Testis (tissue), 3 donors: ENCODE measurements around the gene PCDHGA6. TPM values are rescaled to one million over a fixed set of nuclear protein-coding genes. Genes with fewer than 3 reads are reported as not detected.
A peak's percentile ranks its signal among the peaks of the same experiment; 100 is the strongest.
"Not testable (repeated sequence)": the region's sequence is repeated elsewhere in the genome, so short reads cannot be mapped to it uniquely, and the experiment has no call there.

Experiments used
- DNase-seq: peaks from one replicate; pipeline ENCODE4 v3.0.0-alpha.2; 2019
- H3K27ac ChIP-seq, 2 donors: fragments of 200-600 bp; sonication (generic); one replicate each; pipeline ENCODE4 v1.5.1; 2019
- H3K27me3 ChIP-seq: fragments of 200-600 bp; sonication (generic); one replicate; pipeline ENCODE4 v1.5.1; 2019
- H3K36me3 ChIP-seq: fragments of 200-600 bp; sonication (generic); one replicate; pipeline ENCODE4 v1.5.1; 2017; ENCODE audit warnings: low read depth; ENCODE audit errors: missing control alignments
- H3K4me1 ChIP-seq: fragments of 200-600 bp; sonication (generic); one replicate; pipeline ENCODE4 v1.5.1; 2019
- H3K4me3 ChIP-seq, 2 donors: fragments of 200-600 bp; sonication (generic); one replicate each; pipeline ENCODE4 v1.5.1; 2017 to 2019
- H3K9me3 ChIP-seq: fragments of 200-600 bp; sonication (generic); one replicate; pipeline ENCODE4 v1.5.1; 2017
- POLR2A ChIP-seq: fragments of 450-650 bp; IDR thresholded peaks from one replicate; pipeline ENCODE4 v1.6.1; 2017; ENCODE audit warnings: antibody characterized with exemption, mild to moderate bottlenecking, moderate library complexity
- WGBS, 2 donors: methylation state at CpG; one replicate each; pipeline ENCODE4 v1.1.5; 2018; 5-methylcytosine and 5-hydroxymethylcytosine counted together
- intact Hi-C: fragments of 100-400 bp; cut with DNase I; formaldehyde crosslinking; loops from one replicate; pipeline ENCODE4 v1.15.1; 2023; ENCODE audit warnings: low total_unique reads
- polyA plus RNA-seq: library from polyadenylated mRNA; stranded (reverse); fragments of 350-450 nt; fragmentation: Illumina TruSeq; extraction: RNeasy Lipid Tissue Mini Kit (QIAGEN cat#74804); gene quantifications from one replicate; pipeline ENCODE4 v1.2.3, GENCODE V29; 2014; ENCODE audit warnings: low read depth, low replicate concordance; ENCODE audit not compliant: insufficient read depth
- total RNA-seq, 2 donors: library from RNA; depleted of rRNA; stranded (reverse); fragments of >200 nt; gene quantifications; one replicate each; pipeline ENCODE4 v1.2.3, GENCODE V29; 2016
- TF ChIP-seq, protein P1 (sequence below), 3 experiments: fragments of 450-650 bp in 2 of 3; fragments of 200-600 bp in 1 of 3; sonication (generic) in 1 of 3; IDR thresholded peaks; one replicate each; pipeline ENCODE4 v1.5.1; 2016 to 2019; ENCODE audit warnings: antibody characterized with exemption in 3 of 3, mild to moderate bottlenecking in 2 of 3, moderate library complexity in 1 of 3

The PCDHGA6 gene
- total and polyA plus RNA-seq, 3 donors from 2014 or later: 1.8 to 13.4 (median 9.7) TPM

DNA sequence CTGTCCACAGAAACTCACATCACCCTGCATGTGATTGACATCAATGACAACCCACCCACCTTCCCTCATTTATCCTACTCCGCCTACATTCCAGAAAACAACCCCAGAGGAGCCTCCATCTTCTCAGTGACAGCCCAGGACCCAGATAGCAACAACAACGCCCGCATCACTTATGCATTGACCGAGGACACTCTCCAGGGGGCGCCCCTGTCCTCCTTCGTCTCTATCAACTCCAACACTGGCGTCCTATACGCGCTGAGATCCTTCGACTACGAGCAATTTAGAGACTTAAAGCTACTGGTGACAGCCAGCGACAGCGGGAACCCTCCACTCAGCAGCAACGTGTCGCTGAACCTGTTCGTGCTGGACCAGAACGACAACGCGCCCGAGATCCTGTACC lies 28.4 kb upstream of the PCDHGA6 start:
- 31 to 35% methylated on average over 15 to 20 of the region's 20 CpGs for WGBS, 2 donors
- Histone ChIP-seq H3K4me3 (no peak overlapping the region), H3K27me3 (no peaks in the 10 kb centered on the region), H3K27ac (no peak overlapping the region), H3K4me1 (no peaks in the 10 kb centered on the region), H3K9me3 (no peaks in the 10 kb centered on the region), H3K36me3 (no peaks in the 10 kb centered on the region)
- intact Hi-C loops: no loop called here
- DNase-seq: no peak
- TF ChIP-seq, protein P1, sequence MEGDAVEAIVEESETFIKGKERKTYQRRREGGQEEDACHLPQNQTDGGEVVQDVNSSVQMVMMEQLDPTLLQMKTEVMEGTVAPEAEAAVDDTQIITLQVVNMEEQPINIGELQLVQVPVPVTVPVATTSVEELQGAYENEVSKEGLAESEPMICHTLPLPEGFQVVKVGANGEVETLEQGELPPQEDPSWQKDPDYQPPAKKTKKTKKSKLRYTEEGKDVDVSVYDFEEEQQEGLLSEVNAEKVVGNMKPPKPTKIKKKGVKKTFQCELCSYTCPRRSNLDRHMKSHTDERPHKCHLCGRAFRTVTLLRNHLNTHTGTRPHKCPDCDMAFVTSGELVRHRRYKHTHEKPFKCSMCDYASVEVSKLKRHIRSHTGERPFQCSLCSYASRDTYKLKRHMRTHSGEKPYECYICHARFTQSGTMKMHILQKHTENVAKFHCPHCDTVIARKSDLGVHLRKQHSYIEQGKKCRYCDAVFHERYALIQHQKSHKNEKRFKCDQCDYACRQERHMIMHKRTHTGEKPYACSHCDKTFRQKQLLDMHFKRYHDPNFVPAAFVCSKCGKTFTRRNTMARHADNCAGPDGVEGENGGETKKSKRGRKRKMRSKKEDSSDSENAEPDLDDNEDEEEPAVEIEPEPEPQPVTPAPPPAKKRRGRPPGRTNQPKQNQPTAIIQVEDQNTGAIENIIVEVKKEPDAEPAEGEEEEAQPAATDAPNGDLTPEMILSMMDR (IDR thresholded peaks at IDR 0.05): no peak
- no peak for TF ChIP-seq POLR2A

DNA sequence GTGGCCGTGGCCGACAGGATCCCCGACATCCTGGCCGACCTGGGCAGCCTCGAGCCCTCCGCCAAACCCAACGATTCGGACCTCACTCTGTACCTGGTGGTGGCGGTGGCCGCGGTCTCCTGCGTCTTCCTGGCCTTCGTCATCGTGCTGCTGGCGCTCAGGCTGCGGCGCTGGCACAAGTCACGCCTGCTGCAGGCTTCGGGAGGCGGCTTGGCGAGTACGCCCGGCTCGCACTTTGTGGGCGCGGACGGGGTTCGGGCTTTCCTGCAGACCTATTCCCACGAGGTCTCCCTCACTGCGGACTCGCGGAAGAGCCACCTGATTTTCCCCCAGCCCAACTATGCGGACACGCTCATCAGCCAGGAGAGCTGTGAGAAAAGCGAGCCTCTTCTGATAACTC lies 27.7 kb upstream of the PCDHGA6 start:
- H3K9me3 ChIP-seq, H3K4me3 ChIP-seq, H3K27ac ChIP-seq, DNase-seq, H3K36me3 ChIP-seq, intact Hi-C loops, H3K4me1 ChIP-seq, H3K27me3 ChIP-seq: not testable (repeated sequence)
- 41 to 50% methylated on average over 7 to 13 of the region's 35 CpGs for WGBS, 2 donors

DNA sequence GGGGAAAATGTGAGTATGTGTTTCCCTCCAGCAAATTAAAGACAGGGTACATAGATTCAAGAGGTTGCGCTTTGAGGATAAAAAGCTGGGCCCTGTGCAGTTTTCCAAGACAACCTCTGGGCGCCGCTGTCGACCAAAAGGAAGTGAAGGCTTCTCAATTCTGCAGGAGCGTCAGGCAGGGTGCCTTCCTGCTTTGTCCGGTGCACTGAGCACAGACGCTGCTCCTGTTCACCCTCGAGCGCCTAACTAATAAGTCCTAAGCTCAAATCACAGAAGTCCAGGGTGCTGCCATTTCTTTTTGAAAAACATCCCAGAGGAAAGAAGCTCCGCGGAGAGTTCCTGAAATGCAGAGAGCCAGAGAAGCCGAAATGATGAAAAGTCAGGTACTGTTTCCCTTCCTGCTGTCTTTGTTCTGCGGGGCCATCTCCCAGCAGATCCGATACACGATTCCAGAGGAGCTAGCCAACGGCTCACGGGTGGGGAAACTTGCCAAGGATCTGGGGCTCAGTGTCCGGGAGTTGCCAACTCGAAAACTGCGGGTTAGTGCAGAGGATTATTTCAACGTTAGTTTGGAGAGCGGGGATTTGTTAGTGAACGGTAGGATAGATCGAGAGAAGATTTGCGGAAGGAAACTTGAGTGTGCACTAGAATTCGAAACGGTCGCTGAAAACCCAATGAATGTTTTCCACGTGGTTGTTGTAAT lies 23.6 kb upstream of the PCDHGA6 start, which contains the start of gene PCDHGB1:
Gene PCDHGB1 (plus strand): TSS at position 183 of the 703 bp plus-strand sequence. CDS start 162 bp downstream, at position 345.
- TF ChIP-seq, protein P1 (IDR thresholded peaks at IDR 0.05): peak in 2 of 3 experiments; percentile 13 to 39
- no peak for TF ChIP-seq POLR2A
- intact Hi-C loops: no loop called here
- WGBS, 2 donors: 17 to 21% methylated on average over 29 of the region's 29 CpGs
- H3K27ac ChIP-seq: no peak within 1 kb of the TSS
- peak within 1 kb of the TSS in 1 of 2 donors; percentile 41 for H3K4me3 ChIP-seq
- no peaks in the 10 kb centered on the region for H3K9me3 ChIP-seq
- DNase-seq: peak; percentile 70
- no peaks in the 10 kb centered on the region for H3K4me1 ChIP-seq
- no peaks in the 10 kb centered on the region for H3K36me3 ChIP-seq
- H3K27me3 ChIP-seq: no peaks in the 10 kb centered on the region

DNA sequence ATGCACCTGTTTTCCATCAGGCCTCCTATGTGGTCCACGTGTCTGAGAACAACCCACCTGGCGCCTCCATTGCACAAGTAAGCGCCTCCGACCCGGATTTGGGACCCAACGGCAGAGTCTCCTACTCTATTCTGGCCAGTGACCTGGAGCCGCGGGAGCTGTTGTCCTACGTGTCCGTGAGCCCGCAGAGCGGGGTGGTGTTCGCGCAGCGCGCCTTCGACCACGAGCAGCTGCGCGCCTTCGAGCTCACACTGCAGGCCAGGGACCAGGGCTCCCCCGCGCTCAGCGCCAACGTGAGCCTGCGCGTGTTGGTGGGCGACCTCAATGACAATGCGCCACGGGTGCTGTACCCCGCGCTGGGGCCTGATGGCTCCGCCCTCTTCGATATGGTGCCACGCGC lies 22.1 kb upstream of the PCDHGA6 start:
- no peaks in the 10 kb centered on the region for H3K36me3 ChIP-seq
- H3K4me1 ChIP-seq: no peaks in the 10 kb centered on the region
- 29% methylated on average over 6 to 28 of the region's 36 CpGs for WGBS, 2 donors
- no peaks in the 10 kb centered on the region for H3K27me3 ChIP-seq
- intact Hi-C loops: no loop called here
- H3K9me3 ChIP-seq: no peaks in the 10 kb centered on the region
- DNase-seq: no peak
- no peak overlapping the region for H3K4me3 ChIP-seq
- H3K27ac ChIP-seq: no peak overlapping the region
- TF ChIP-seq, protein P1 (IDR thresholded peaks at IDR 0.05): no peak
- no peak for TF ChIP-seq POLR2A

DNA sequence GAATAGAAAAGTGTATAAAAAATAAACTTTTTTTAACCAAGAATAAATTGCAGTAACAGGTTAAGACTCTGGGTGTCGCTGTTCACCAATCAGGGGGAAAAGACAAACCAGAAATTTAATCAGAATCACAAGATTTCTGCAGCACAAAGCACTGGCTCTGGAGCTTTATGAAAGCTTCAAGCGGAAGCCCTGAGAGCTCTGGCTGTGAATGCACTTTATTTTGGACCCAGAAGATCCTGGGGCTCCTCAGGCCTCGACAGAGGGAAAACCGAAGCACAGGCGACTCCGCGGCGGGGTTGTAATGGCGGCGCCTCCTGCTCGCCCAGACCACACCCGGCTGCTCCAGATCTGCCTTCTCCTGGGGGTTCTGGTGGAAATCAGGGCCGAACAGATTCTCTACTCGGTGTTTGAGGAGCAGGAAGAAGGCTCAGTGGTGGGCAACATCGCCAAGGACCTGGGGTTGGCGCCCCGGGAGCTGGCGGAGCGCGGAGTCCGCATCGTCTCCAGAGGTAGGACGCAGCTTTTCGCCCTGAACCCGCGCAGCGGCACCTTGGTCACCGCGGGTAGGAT lies 18.7 kb upstream of the PCDHGA6 start, which contains the start of gene PCDHGA4:
Gene PCDHGA4 (plus strand): TSS at position 122 of the 570 bp plus-strand sequence. CDS start 87 bp downstream, at position 209.
- Histone ChIP-seq H3K4me1 (no peaks in the 10 kb centered on the region), H3K36me3 (no peaks in the 10 kb centered on the region), H3K27me3 (no peaks in the 10 kb centered on the region), H3K4me3 (peak within 1 kb of the TSS in 1 of 2 donors; percentile 36), H3K27ac (no peak within 1 kb of the TSS), H3K9me3 (no peaks in the 10 kb centered on the region)
- TF ChIP-seq, protein P1 (IDR thresholded peaks at IDR 0.05): peak in 2 of 3 experiments; percentile 38 to 51
- TF ChIP-seq POLR2A: no peak
- intact Hi-C loops: no loop called here
- 11% methylated on average over 25 to 29 of the region's 29 CpGs for WGBS, 2 donors
- no peak for DNase-seq
